ENCODE data around the gene RPL13A.
"Not testable (repeated sequence)": the region's sequence is repeated elsewhere in the genome, so short reads cannot be mapped to it uniquely, and the experiment has no call there.

The RPL13A gene

DNA sequence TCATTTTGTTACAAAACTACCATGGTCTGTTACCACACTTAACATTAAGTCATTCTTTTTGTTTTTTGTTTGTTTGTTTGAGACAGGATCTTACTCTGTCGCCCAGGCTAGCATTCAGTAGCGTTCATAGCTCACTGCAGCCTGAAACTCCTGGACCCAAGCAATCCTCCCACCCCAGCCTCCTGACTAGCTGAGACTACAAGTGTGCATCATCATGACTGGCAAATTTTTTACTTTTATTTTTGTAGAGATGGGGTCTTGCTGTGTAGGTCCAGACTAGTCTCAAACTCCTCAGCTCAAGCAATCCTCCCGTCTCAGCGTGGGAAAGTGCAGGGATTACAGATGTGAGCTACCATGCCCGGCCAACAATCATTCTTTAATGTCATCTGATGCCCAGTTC, 31.1 kb upstream of the RPL13A start:
- DNase-seq (ENCODE audit: low read depth): no peak

DNA sequence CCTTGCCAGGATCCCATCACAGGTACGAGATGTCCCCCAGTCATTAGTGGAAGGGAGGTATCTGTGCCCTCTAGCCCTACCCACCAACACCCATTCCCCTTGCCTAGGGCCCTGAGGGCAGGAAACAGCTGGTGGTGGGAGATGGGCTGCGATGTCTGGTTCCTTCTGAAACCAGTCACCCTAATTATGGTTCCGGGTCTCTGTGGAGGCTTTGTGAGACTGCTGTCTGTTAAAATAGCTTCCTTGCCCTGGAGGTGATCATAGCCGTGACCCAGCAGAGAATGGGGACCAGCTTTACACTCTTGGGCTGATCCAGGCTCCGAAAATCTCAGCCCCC, 28.9 kb upstream of the RPL13A start:
- no peak for DNase-seq (ENCODE audit: low read depth)

DNA sequence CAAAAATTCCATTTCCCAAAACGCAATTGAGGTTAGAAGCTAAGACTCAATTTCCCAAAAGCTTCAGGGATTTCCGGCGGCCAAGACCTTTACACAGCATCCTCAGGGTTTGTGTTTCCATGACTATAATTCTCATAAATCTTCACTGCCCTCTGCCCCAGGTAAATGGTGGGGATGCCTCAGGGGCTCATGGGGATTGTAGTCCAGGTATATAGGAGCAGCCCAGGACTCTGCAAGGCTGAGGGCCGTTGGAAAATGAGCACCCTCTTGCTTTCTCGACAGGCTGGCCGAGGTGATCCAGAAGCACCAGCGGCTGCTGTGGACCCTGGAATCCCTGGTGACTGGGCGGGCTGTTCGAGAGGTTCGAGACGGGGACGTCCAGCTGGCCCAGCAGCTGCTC, 28.0 kb upstream of the RPL13A start:
- DNase-seq (ENCODE audit: low read depth): no peak

DNA sequence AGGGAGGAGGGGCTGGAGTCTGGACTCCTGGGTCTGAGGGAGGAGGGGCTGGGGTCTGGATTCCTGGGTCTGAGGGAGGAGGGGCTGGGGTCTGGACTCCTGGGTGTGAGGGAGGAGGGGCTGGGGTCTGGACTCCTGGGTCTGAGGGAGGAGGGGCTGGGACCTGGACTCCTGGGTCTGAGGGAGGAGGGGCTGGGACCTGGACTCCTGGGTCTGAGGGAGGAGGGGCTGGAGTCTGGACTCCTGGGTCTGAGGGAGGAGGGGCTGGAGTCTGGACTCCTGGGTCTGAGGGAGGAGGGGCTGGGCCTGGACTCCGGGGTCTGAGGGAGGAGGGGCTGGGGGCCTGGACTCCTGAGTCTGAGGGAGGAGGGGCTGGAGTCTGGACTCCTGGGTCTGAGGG, 26.3 kb upstream of the RPL13A start:
- DNase-seq (ENCODE audit: low read depth): not testable (repeated sequence)

DNA sequence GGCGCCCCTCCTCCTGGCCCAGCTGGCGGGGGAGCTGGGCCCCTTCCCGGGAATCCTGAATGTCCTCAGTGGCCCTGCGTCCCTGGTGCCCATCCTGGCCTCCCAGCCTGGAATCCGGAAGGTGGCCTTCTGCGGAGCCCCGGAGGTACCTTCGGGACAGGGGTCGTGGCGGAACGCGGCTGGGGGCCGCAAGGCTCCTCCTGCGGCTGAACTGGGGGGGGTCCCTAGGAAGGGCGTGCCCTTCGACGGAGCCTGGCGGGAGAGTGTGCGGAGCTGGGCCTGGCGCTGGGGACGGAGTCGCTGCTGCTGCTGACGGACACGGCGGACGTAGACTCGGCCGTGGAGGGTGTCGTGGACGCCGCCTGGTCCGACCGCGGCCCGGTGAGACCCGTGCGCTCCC, 25.8 kb upstream of the RPL13A start:
- DNase-seq (ENCODE audit: low read depth): no peak

DNA sequence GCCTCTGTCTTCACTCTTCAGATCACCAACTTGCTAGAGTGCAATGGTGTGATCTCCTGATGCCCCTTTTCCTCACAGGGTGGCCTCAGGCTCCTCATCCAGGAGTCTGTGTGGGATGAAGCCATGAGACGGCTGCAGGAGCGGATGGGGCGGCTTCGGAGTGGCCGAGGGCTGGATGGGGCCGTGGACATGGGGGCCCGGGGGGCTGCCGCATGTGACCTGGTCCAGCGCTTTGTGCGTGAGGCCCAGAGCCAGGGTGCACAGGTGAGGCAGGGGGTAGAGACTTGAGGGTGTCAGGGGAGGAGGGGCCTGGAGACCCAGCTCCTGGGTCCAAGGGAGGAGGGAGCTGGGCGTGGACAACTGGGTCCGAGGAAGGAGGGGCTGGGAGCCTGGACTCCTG, 24.9 kb upstream of the RPL13A start:
- DNase-seq (ENCODE audit: low read depth): no peak

DNA sequence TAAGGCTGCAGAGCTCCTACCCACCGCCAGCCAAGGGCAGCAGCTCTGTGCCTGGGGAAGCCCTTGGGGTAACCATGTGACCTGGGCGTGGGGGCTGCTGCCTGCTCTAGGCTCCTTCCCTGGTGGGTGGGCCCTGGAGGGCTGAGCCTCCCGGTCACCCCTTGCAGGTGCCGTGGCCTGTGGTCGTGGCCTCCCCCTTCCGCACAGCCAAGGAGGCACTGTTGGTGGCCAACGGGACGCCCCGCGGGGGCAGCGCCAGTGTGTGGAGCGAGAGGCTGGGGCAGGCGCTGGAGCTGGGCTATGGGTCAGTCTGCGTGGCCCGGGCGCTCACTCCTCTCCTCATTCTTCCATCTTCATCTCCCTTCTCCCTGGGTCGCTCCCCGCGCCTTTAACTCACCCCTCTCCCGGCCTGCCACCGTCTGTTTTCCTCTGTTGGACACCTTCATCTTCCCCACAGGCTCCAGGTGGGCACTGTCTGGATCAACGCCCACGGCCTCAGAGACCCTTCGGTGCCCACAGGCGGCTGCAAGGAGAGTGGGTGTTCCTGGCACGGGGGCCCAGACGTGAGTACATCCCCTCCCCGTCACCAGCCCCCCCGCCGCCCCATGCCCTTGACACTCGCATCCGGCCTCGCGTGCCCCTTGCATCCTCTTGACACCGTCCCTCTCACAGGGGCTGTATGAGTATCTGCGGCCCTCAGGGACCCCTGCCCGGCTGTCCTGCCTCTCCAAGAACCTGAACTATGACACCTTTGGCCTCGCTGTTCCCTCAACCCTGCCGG, 23.3 kb upstream of the RPL13A start:
- DNase-seq (ENCODE audit: low read depth): no peak

DNA sequence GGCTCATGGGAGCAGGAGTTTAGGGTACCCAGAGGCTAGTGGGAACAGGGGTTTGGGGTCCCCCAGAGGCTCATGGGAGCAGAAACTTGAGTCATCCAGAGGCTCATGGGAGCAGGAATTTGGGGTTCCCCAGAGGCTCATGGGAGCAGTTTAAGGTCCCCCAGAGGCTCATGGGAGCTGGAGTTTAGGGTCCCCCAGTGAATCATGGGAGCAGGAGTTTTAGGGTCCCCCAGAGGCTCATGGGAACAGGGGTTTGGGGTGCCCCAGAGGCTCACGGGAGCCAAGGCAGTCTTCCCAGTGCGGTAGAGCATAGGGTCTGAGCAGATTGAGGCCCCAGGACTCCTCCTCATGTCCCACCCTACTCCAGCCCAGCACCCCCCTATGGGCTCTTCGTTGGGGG, 22.0 kb upstream of the RPL13A start:
- DNase-seq (ENCODE audit: low read depth): no peak

DNA sequence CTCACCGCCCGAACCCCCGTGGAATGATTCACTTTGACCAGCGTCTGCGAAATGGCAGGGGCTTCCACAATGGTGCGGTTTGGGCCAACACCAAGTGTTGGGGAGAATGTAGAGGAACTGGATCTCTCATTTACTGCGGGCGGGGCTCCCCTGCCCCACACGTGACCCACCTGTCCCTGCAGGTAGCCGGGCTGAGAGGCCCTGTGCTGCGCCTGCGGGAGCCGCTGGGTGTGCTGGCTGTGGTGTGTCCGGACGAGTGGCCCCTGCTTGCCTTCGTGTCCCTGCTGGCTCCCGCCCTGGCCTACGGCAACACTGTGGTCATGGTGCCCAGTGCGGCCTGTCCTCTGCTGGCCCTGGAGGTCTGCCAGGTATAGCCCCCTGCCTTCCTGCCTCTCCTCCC, 19.2 kb upstream of the RPL13A start:
- DNase-seq (ENCODE audit: low read depth): no peak

DNA sequence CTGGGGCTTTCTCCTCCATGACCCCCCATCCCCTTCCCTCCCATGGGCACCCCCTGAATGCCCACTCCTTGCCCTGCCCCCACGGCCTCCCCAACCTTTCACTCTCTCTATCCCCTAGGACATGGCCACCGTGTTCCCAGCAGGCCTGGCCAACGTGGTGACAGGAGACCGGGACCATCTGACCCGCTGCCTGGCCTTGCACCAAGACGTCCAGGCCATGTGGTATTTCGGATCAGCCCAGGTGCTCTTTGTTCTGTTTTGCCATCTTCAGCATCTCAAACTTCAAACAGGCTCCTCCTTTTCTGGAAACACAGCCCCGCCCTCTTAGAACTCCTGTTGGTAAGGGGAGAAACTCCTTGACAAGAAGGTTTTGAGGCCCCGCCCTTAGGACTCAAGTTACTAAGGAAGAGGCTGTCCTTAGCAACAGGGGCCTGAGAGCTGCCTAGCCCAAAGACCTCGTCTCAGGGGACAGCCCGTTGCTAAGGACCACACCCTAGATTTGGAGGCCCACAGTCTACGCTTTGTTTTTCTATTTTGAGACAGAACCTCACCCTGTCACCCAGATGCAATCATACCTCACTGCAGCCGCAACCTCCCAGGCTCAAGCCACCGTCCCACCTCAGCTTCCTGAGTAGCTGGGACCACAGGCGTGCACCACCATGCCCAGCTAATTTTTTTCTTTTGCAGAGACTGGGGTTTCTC, 18.5 kb upstream of the RPL13A start:
- DNase-seq (ENCODE audit: low read depth): no peak

DNA sequence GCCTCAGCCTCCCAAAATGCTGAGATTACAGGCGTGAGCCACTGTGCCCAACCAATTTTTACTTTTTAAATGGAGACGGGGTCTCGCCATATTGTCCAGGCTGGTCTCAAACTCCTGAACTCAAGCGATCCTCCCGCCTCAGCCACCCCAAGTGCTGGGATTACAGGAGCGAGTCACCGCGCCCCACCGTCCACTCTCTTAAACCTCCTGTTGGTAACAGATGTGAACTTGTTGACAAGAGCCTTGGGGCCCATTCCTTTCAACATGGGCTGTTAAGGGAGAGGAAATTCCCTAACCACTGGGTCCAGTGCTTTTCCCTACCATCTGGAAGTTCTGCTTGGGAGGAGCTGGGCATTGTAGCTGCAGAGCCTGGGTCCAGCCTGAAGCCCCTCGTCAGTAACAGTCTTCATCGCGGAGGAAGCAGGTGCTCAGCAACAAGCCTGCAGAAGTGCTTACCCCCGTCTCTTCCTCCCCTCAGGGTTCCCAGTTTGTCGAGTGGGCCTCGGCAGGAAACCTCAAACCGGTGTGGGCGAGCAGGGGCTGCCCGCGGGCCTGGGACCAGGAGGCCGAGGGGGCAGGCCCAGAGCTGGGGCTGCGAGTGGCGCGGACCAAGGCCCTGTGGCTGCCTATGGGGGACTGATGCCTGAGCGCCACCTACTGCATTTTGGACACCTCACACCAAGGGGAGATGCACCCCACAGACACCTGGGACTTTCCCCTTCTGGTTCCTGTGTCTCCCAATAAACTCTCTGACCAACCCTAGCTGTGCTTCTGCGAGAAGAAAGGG, 17.4 kb upstream of the RPL13A start:
- DNase-seq (ENCODE audit: low read depth): peak; percentile 53

DNA sequence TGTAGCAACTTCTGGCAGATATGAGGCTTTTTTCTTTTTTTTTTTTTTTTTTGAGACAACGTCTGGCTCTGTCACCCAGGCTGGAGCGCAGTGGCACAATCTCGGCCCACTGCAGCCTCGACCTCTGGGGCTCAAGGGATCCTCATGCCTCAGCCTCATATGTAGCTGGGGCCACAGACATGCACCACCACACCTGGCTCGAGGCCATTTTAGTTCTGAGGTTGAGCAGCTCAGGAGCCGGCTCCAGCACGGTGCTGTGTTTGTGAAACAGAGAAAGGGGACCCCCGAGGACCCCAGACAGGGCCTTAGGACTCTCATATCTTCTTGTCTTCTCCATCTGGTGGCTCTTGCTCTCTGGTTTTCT, 16.8 kb upstream of the RPL13A start:
- no peak for DNase-seq (ENCODE audit: low read depth)

DNA sequence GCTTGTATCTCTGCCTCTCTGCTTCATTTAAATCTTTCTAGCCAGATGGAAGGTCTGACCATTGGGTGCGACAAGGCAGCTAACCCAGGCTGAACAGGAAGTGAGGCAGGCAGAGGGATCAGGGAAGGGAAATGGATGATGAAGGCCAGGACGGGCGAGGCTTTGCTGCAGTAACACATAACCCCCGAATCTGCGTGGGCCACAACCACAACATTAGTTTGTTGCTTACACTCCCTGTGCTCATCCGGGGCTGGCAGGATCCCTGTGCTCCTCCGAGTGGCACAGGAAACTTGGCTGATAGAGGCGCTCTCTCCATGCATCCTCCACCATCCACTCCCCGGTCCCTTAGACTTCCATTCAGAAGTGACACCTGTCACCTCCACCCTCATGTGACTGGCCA, 14.5 kb upstream of the RPL13A start:
- no peak for DNase-seq (ENCODE audit: low read depth)

DNA sequence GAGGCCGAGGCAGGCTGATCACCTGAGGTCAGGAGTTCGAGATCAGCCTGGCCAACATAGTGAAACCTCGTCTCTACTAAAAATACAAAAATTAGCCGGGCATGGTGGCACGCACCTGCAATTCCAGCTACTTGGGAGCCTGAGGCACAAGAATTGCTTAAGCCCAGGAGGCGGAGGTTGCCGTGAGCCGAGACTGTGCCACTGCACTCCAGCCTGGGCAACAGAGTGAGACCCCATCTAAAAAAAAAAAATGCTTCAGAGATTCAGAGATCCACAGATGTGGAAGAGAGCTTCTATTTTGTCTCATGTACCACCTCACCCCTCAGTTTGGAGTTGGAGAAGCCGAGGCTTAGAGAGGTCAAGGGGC, 13.9 kb upstream of the RPL13A start:
- DNase-seq (ENCODE audit: low read depth): not testable (repeated sequence)

DNA sequence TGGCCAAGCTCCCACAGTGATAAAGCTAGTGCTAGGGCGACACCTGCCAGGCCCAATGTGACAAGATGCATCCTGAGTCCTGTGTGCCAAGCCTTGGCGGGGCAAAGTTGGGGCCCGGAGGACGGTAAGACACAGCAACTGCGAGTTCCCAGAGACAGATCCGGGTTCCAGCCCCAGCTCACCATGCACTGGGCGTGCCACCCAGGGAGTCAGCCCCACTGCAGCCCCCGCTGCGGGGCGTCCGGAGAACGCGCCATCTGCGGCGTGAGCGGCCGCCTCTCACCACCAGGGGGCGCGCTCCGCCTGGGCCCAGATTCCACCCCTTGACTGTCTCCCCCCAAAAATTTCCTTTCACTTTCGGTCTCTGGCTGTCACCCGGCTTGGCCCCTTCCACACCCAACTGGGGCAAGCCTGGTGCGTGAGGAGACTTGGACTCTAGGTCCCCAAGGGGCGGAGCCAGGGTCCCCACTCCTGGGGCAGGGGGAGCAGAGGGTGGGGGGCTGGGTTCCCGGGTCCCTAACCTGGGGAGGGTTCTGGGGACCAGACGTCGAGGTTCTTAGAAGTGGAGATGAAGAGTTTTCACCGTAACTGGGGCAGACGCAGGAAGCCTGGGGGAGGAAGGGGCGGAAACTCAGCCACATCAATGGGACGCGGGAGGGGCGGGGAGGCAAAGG, 13.4 kb upstream of the RPL13A start, which contains the start of gene FLT3LG:
Gene FLT3LG (plus strand): TSS at position 348 of the 674 bp plus-strand sequence. CDS start 425 bp downstream, outside the sequence.
- DNase-seq (ENCODE audit: low read depth): peak; percentile 89

DNA sequence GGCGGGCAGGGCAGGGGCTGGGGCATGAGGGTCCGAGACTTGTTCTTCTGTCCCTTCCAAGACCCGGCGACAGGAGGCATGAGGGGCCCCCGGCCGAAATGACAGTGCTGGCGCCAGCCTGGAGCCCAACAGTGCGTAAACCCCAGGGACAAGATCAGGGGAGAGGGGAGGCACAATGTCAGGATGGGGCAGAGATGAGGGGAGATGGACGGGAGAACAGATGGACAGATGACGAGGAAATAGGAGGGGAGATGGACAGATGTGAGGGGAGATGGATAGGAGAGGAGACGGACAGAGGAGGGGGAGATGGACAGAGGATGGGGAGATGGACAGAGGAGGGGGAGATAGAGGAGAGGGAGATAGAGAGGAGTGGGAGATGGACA, 12.9 kb upstream of the RPL13A start:
- no peak for DNase-seq (ENCODE audit: low read depth)

DNA sequence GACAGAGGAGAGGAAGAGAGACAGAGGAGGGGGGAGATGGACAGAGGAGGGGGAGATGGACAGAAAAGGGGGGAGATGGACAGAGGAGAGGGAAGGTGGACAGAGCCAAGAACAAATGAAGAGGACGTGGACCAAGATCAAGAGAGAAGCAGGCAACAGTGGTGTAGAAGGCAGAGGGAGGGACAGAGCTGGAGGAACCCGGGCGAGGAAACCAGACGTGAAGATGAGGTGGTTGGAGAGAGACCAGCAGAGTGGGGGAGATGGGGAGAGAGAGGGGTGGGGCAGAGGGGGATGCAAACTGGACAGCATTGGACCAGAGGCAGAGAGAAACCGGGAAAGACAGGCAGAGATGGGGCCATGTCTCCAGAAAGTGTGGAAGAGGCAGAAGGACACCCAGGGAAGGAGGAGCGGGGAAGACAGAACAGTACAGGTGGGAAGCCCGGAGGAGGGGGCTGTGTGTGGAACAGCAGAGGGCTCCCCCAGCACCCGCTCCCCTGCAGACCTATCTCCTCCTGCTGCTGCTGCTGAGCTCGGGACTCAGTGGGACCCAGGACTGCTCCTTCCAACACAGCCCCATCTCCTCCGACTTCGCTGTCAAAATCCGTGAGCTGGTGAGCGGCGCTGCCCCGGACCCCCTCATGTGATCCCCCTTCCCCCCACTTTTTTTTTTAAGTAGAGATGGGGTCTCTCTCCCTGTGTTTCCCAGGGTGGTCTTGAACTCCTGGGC, 12.1 kb upstream of the RPL13A start:
- no peak for DNase-seq (ENCODE audit: low read depth)

DNA sequence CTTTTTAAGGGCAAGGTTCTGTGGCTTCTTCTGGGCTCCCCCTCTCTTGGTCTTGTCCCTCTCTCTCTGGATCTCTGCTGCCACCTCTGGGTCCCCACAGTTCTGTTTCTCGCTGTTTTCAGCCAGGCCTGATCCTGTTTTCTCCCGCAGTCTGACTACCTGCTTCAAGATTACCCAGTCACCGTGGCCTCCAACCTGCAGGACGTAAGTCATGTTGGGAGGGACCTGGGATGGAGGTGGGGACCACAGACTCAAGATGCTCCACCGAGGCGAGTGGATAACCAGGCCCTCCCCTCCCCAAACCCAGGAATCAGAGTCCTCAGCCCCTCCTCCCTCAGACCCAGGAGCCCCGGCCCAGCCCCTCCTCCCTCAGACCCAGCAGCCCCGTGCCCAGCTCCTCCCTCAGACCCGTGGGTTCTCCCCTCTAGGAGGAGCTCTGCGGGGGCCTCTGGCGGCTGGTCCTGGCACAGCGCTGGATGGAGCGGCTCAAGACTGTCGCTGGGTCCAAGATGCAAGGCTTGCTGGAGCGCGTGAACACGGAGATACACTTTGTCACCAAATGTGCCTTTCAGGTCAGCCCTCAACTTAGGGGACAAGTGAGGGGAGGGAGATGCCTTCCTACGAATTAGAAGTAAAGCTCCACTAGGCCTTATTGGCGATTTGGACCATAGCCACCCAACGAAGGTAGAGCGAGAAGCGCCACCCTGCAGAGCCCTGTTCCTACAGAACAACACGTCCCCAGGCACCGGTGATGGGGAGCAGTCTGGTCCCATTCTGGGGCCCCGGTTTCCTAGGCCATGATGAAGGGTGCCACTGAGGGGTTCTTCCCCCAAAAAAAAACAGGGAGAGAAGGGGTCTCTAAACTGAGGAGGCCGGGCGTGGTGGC, 11.2 kb upstream of the RPL13A start:
- DNase-seq (ENCODE audit: low read depth): no peak

DNA sequence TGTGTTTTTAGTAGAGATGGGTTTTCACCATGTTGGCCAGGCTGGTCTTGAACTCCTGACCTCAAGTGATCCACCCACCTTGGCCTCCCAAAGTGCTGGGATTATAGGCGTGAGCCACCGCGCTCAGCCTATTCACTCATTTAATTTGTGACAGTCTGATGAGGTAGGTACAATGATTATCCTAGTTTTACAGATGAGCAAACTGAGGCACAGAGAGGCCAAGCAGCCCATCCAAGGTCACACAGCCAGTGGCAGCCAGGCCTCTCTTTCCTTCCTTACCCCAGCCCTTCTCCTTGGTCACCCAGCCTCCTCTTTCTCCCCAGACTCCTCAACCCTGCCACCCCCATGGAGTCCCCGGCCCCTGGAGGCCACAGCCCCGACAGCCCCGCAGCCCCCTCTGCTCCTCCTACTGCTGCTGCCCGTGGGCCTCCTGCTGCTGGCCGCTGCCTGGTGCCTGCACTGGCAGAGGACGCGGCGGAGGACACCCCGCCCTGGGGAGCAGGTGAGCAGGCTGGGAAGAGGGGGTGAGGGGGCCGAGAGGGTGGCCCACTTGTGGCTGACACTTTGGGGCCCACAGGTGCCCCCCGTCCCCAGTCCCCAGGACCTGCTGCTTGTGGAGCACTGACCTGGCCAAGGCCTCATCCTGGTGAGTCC, 7.3 kb upstream of the RPL13A start:
- DNase-seq (ENCODE audit: low read depth): no peak

DNA sequence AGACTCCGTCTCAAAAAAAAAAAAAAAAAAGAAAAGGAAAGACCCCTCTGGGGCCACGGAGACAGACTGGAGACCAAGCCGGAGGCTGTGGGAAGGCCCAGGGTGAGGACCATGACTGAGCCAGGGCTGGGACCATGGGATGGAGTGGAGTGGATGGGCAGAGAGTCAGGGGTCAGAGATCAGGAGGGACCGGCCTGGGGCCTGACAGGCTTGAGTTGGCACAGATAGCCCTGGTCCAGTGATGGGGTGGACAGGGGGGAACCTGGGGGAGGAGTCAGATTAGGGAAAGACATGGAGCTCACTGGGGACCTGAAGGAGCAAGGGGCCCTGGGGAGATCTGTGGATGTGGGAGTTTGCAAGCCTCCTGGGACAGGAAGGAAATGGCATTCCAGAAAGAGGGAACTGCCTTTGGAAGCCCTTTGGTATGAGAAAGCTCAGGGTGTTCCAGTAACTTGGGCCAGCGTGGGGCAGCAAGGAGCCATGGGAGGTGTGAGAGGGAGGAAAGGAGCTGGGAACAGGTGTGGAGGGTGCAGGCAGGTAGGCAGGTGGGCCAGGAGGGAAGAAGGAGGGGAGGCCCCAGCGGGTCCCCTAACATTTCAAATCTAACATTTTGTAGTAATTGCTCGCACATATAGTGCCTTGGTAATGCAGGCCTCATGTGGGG, 6.3 kb upstream of the RPL13A start:
- no peak for DNase-seq (ENCODE audit: low read depth)

Data from stimulated activated CD8-positive, alpha-beta memory T cell treated with anti-CD3 and anti-CD28 coated beads, Interleukin-15, amount 100 ng/mL, for 24 hours (primary cell).